Stimulated activated CD4-positive, alpha-beta T cell treated with anti-CD3 and anti-CD28 coated beads, Interleukin-1b, Interleukin-23, amount 100 ng/mL, for 48 hours (primary cell): ENCODE data around the gene ZNF212.

Source experiments
- DNase-seq: peaks from one replicate; pipeline ENCODE4 v3.0.0-alpha.2; 2020

ZNF212 gene

DNA sequence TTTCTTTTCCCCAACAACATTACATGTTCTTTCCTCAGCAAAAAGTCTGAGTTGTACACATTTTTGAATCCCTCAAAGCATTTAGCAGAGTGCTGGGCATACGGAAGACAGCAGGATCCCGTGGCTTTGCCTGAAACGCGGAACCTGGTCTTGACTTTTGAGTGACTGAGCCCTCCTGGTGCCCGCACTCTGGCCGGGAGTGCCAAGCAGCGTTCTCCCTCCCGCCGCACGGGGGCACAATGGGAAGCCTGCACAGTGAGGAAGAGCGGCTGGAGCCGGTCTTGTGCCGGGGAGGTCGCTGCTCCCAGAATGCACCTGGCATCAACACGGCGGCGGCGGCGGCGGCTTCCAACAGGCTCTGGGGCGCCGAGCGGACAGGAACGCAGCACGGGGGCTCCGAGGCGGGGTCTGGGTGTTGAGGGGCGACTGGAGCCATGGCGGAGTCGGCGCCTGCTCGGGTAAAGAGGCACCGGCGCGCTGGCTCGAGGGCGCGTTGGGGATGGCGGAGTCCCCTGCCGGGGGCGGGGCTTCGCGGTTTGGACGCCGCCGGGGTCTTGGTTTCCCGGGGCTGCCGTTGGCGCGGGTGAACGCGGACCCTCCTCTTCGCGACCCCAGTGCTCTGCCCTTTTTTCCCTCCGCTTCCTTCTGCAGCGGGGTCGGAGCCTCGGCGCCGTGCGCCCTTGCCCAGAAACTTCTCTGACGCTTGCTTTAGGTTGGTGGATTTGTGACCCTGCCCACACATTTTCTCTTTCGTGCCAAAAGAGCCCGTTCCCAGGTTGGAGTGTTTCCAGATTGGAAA lies at the start of gene ZNF212:
Gene ZNF212 (plus strand): TSS at position 307 of the 799 bp plus-strand sequence. CDS start 128 bp downstream, at position 435.
- peak; percentile 91 for DNase-seq

DNA sequence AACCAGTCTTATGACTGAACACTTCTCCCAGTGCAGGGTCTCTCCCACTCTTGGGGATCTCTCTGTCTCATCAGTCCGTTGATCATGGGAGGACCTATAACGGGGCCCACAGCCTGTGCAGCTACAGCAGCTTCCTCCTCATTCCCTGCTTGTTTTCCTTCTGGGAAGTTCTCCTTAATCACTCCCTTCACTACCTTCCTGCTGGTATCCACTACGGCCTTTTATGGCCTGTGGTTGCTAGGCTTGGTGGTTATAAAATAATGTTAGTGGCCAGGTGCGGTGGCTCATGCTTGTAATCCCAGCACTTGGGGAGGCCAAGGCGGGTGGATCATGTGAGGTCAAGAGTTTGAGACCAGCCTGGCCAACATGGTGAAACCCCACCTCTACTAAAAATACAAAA lies 47.6 kb upstream of the ZNF212 start:
- DNase-seq: no peak

DNA sequence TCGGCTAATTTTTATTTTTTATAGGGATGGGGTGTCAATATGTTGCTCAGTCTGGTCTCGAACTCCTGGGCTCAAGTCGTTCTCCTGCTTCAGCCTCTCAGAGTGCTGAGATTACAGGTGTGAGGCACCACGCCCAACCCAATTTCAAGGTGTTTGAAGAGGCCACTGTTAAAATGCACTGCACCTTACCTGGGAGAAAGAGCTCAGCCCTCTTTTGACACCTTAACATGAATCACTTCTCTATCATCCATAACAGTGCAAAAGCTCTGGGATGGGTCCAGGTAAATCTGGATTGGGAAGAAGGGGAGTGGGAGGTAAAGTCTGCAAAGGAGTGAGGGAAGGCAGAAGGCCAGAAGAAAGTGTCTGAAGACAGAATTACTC lies 44.7 kb upstream of the ZNF212 start:
- DNase-seq: no peak

- DNase-seq: peak; percentile 83
These were observed 44.0 kb upstream of the ZNF212 start, which contains the start of gene ZNF282 for GRCh38 chr7:149195180-149196150. TSS of gene ZNF282 (plus strand) at chr7:149195546. CDS start at chr7:149195590, 44 bp downstream.

- no peak for DNase-seq
These were observed 43.2 kb upstream of the ZNF212 start for GRCh38 chr7:149196151-149196704.

DNA sequence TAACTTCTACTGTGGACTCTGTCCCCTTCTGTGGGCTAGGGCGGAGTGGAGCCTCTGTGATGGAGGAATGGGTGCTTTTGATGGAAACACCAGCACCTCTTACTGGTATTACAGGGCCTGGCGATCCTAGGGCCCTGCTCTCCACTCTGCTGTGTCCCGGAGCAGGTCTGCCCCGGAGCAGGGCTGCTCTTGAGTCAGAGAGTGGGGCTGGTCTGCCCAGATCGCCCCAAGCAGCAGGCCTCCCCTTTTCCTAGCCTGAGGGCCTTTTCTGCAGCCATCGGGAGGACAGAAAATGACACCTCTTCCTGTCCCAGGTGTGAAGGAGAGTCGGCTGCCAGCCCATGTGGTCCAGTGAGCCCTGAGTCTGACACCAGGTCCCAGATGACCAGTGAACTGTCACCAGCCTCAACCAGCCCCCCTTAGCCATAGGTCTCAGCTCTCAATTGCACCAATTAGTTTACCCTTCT lies 42.7 kb upstream of the ZNF212 start:
- peak; percentile 19 for DNase-seq

- no peak for DNase-seq
These were observed 41.8 kb upstream of the ZNF212 start for GRCh38 chr7:149197675-149198074.

DNA sequence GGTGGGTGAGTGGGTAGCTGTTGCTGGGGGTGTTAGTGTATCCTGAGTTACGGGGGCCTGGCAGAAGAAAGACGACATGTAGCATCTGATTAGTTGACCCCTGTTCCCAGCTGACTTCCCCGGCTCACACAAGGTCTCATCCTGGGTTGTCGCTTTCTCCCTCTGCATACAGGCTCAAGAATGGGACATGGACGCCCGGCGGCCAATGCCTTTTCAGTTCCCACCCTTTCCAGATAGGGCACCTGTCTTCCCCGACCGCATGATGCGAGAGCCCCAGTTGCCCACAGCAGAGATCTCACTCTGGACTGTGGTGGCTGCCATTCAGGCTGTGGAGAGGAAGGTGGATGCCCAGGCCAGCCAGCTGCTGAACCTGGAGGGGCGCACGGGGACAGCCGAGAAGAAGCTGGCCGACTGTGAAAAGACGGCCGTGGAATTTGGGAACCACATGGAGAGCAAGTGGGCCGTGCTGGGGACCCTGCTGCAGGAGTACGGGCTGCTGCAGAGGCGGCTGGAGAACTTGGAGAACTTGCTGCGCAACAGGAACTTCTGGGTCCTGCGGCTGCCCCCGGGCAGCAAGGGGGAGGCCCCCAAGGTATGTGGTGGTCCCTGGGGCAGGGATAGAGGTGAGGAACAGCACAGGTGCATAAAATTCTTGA lies 41.2 kb upstream of the ZNF212 start:
- no peak for DNase-seq

GRCh38 chr7:149199234-149199995 lies 40.0 kb upstream of the ZNF212 start:
- DNase-seq: no peak

GRCh38 chr7:149202831-149203231 lies 36.6 kb upstream of the ZNF212 start:
- DNase-seq: peak; percentile 69

GRCh38 chr7:149205690-149206381 lies 33.6 kb upstream of the ZNF212 start:
- no peak for DNase-seq

DNA sequence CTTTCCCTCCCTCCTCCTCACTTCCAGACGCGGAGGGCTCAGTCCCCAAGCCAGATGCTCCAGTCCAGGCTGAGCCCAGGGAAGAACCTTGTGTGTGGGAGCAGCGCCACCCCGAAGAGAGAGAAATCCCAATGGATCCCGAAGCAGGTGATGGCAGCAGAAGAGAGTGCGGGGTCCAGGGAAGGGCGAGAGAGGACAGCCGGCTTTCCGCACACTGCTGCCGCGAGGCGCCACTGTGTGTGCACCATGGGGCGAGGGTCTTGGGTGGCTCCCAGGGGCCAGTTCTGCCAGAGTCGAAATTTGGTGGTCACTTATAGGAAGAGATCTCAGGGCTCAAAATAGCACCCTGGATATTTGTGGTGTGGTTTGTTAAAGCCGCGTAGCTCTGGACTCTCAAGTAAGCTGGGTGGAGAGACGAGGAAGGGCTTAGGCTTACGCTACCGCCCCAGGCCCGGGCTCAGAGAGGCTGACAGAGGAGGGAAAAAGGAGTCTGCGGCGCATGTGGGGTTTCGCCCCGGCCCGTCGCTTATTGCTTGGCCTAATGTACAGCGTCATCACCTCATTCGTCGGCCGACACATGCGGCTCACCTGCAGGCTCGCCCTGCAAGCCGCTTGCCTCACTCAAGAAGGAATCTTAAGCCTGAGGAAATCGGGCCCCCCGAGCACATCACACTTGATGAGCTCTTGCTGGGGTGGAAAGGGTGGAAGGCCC lies 32.0 kb upstream of the ZNF212 start:
- DNase-seq: no peak

DNA sequence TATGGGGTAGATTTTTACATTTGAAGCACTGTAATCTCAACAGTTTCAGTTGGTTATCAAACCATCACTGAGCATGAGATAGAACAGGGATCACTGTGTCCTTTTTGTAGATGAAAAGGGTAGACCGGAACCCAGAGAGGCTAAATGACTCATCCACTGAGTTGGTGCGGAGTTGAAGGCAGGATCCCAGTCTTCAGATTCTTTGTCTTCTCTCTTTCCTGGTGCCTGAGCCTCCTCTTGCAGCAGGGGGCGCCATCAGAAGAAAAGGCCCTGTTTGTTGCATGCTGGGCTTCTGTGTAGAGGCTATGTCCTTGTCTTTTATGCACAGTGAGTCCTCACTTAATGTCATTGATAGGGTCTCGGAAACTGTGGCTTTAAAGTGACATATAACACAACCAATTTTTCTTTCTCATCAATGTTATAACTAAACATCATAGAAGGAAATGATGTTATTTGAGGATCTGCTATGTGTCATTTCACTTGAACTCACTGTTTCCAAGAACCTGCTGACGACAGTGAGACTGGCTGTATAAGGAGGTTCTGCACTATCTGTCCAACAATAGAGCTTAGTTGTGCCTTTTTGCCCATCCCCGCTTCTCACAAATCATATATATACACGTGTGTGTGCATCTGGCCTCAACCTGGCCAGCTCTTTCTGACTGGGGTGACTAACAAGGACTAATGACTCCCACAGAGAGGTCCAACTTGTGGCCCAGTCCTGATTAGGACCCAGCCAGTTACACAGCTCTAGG lies 29.8 kb upstream of the ZNF212 start:
- peak; percentile 93 for DNase-seq

GRCh38 chr7:149210551-149210950 lies 28.9 kb upstream of the ZNF212 start:
- DNase-seq: no peak

- DNase-seq: no peak
These were observed 25.3 kb upstream of the ZNF212 start for GRCh38 chr7:149214020-149214720.

DNA sequence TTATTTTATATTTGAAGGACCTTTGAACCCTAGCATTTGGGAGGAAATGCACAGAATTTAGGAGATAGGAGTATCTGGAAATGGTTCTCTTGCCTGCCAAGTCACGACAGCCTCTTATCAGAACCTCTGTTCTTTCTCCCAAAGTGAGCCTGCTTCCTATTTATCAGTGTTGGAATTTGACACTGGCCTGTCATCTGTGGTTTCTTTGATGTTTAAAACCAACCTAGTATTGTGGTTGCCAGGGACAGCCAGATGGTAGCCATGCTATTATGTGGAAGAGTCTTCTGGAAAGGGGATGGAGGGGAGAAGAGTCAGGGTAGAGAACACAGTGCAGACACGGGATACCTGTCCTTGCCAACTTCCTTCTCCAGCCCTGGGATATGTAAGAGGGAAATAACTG lies 23.0 kb upstream of the ZNF212 start:
- no peak for DNase-seq

GRCh38 chr7:149217570-149217969 lies 21.9 kb upstream of the ZNF212 start:
- no peak for DNase-seq

DNA sequence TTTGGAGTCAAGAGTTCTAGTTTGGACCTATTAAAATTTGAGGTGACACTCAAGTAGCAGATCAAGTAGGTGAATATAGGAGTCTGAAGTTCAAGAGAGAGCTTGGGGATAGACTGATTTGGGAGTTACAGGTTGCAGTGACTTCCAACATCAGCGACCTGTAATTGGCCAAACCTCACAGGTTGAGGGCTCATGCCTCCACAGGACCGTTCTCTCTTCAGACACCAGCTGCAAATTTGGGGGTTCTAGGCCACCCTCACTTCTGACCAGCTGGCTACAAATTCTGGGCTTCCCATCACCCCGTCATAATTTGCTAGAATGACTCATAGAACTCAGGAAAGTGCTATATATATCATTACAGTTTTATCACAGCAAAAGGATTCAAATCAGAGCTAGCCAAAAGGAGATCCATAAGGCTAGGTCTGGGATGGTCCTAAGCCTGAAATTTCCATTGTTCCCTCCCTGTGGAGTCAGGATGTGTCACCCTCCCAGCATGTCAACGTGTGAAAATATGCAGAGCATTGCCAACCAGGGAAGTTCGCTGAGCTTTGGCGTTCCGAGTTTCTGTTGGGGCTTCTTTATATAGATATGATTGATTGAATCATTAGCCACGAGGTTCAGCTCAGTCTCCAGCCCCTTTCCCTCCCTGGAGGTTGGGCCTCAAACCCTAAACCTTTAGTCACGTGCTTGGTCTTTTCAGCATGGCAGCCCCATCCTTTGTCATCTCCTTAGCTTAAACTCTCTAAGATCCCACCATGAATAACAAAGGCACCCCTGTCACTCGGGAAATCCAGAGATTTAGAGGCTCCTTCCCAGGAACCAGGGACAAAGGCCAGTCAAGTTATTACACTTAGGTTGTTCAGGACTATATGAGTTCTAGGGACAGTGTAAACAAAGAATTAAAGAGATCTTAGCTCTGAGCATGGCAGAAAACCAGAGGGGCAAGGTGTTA lies 20.7 kb upstream of the ZNF212 start:
- no peak for DNase-seq
